Ovary (tissue), 3 donors: Measurements from ENCODE around the gene AFF3.

Experiments
- EP300 ChIP-seq: sonication (generic); formaldehyde crosslinking; IDR thresholded peaks from one replicate; pipeline ENCODE4 v1.6.1; 2017; ENCODE audit warnings: antibody characterized with exemption
- POLR2A ChIP-seq: fragments of 450-650 bp; IDR thresholded peaks from one replicate; pipeline ENCODE4 v1.6.1; 2017; ENCODE audit warnings: antibody characterized with exemption, mild to moderate bottlenecking, moderate library complexity
- TF ChIP-seq, protein P1 (sequence below), 3 donors: fragments of 450-650 bp in 2 of 3; fragments of 200-600 bp in 1 of 3; IDR thresholded peaks; one replicate each; pipeline versions ENCODE4 v1.5.1 to v1.8.0; 2016 to 2022; ENCODE audit warnings: antibody characterized with exemption in 3 of 3, mild to moderate bottlenecking in 1 of 3
- donor health status: DM: no; HTN: no; CAD: no.

DNA sequence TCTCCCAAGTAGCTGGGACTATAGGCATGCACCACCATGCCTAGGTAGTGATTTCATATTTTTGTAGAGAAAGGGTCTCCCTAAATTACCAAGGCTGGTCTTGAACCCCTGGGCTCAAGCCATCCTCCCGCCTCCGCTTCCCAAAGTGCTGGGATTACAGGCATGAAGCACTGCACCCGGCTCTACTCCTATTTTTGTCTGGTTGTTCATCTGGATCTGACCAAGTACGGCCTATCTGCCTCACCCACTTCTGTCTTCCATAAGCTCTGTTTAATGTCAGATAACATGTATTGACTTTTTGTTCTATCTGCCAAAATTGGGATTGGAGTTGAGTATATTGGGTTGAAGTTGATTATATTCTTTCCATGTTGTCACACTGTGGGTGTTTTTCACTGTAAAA, 198.4 kb downstream of the AFF3 start:
- no peak for TF ChIP-seq POLR2A
- TF ChIP-seq, protein P1, sequence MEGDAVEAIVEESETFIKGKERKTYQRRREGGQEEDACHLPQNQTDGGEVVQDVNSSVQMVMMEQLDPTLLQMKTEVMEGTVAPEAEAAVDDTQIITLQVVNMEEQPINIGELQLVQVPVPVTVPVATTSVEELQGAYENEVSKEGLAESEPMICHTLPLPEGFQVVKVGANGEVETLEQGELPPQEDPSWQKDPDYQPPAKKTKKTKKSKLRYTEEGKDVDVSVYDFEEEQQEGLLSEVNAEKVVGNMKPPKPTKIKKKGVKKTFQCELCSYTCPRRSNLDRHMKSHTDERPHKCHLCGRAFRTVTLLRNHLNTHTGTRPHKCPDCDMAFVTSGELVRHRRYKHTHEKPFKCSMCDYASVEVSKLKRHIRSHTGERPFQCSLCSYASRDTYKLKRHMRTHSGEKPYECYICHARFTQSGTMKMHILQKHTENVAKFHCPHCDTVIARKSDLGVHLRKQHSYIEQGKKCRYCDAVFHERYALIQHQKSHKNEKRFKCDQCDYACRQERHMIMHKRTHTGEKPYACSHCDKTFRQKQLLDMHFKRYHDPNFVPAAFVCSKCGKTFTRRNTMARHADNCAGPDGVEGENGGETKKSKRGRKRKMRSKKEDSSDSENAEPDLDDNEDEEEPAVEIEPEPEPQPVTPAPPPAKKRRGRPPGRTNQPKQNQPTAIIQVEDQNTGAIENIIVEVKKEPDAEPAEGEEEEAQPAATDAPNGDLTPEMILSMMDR (IDR thresholded peaks at IDR 0.05) = no peak
- no peak for TF ChIP-seq EP300
